ENCODE measurements around the gene BEGAIN. TPM values are rescaled to one million over a fixed set of nuclear protein-coding genes. Genes with fewer than 3 reads are reported as not detected.
A peak's percentile ranks its signal among the peaks of the same experiment; 100 is the strongest.

BEGAIN gene
- total and polyA plus RNA-seq, 10 donors: 1.8 to 10.0 (median 5.6) TPM

DNA sequence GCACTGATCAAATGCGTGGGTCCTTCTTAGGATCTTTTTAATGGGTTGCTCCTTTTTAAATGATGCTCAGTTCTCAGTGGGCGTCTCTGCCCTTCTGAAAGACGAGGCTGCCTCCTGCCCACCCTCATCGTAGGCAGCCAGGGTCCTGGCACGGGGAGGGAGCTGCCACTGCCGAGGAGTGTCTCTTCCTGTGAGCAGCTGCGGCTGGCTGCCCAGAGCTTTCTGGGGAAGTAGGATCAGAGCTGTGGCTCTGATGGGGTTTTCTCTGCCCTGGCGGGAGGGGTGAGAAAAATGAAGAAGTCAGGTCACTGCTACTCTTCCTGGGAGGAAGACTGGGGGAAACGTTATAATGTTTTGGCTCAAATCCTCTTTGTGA, 31.1 kb upstream of the BEGAIN start:
- Histone ChIP-seq H3K9me3 (no peaks in the 10 kb centered on the region), H3K4me3 (no peak overlapping the region), H3K27me3 (replicated peaks in 1 of 7) (peaks cover 0 to 32% (median 0%) of the 10 kb centered on the region in 7 donors), H3K4me1 (peaks cover 5 to 38% (median 29%) of the 10 kb centered on the region in 6 donors), H3K36me3 (no peaks in the 10 kb centered on the region), H3K27ac (no peak overlapping the region)
- DNase-seq: peak; percentile 81
- intact Hi-C loops (cut with DNase I; ENCODE audit: low total_unique reads): no loop called here
- TF ChIP-seq POLR2A (IDR thresholded peaks at IDR 0.05) (no peak), POLR2AphosphoS5 (IDR thresholded peaks at IDR 0.05) (peak in 1 of 3 donors; percentile 29)
- TF ChIP-seq, protein P1, sequence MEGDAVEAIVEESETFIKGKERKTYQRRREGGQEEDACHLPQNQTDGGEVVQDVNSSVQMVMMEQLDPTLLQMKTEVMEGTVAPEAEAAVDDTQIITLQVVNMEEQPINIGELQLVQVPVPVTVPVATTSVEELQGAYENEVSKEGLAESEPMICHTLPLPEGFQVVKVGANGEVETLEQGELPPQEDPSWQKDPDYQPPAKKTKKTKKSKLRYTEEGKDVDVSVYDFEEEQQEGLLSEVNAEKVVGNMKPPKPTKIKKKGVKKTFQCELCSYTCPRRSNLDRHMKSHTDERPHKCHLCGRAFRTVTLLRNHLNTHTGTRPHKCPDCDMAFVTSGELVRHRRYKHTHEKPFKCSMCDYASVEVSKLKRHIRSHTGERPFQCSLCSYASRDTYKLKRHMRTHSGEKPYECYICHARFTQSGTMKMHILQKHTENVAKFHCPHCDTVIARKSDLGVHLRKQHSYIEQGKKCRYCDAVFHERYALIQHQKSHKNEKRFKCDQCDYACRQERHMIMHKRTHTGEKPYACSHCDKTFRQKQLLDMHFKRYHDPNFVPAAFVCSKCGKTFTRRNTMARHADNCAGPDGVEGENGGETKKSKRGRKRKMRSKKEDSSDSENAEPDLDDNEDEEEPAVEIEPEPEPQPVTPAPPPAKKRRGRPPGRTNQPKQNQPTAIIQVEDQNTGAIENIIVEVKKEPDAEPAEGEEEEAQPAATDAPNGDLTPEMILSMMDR (IDR thresholded peaks at IDR 0.05 in 8 of 11, conservative IDR thresholded peaks at IDR 0.05 in 3 of 11): no peak
- WGBS, 5 donors: 7 to 14% (median 11%) methylated on average over 9 of the region's 9 CpGs

DNA sequence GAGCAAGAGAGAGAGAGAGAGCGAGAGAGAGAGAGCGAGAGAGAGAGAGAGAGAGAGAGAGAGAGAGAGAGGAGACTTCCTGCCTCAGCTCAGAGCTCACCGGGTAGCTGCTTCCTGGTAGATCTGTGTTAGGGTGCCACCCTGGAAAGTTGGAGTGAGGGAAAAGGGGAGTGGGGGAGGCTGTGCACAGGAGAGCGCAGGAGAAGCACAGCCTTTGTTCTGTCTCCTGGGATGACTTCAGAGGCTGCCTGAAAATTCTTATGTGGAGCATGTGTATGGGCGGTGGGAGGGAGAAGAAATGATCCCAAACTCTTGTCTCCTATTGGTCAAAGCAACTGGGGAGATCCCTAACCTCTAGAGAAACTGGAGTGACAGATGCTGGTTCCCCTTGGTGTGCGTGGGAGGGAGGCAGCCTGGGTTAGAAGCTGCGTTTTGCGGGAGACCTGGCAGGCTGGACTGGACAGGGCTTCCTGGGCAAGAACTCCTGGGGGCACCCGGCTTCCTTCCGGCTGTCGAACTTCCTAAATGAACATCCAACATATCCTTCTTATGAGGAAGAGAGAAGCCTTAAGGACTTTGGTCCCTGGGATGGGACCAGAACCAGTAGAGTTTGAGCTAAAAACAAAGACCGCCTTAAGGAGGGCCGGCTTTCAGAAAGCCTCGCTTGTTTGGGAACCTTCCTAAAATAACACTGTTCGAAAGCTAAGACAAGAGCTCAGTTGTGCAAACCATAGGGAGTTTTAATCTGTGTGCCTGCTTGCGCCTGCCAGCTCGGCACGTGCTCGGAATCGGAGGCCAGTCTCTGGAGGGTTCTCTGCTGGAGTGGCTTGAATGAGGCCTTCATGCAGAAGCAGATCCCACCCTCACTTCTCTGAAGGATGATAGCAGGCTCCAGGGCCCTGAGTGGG, 30.4 kb upstream of the BEGAIN start:
- intact Hi-C loops (cut with DNase I; ENCODE audit: low total_unique reads): no loop called here
- H3K4me1 ChIP-seq: peaks cover 5 to 38% (median 29%) of the 10 kb centered on the region in 6 donors
- no peak overlapping the region for H3K27ac ChIP-seq
- no peaks in the 10 kb centered on the region for H3K9me3 ChIP-seq
- no peaks in the 10 kb centered on the region for H3K36me3 ChIP-seq
- TF ChIP-seq POLR2AphosphoS5 (IDR thresholded peaks at IDR 0.05) (no peak), POLR2A (IDR thresholded peaks at IDR 0.05) (no peak)
- TF ChIP-seq, protein P1 (IDR thresholded peaks at IDR 0.05 in 8 of 11, conservative IDR thresholded peaks at IDR 0.05 in 3 of 11): peak in 3 of 11 experiments; percentile 17 to 31 (median 30)
- H3K27me3 ChIP-seq (replicated peaks in 1 of 7): peaks cover 0 to 26% (median 0%) of the 10 kb centered on the region in 7 donors
- 43 to 59% (median 49%) methylated on average over 20 of the region's 20 CpGs for WGBS, 5 donors
- H3K4me3 ChIP-seq: no peak overlapping the region
- no peak for DNase-seq

DNA sequence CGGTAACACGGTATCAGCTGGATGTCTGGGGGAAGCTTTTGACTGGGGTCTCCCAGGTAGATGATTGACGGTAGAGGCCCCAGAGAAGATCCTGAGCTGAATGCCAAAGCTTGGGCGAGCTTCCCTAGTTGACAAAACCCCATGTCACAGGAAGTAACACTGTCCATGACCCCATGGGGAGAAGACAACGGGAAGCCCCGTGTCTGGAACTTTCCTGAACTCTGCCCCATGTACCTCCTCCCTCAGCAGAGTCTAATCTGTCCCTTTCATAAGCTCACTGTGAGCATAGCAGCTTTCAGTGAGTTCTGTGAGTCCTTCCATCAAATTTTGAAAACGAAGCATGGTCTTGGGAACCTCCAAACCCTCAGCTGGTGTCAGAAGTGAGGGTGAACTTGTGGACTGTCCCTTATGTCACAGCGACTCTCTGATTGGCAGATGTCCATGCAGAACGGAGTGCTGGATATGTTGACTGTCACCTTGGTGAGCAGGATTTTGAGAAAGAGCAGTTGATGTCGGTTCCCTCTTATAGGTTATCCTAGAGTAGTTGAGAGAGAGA, 29.7 kb upstream of the BEGAIN start:
- H3K36me3 ChIP-seq: no peaks in the 10 kb centered on the region
- H3K27me3 ChIP-seq (replicated peaks in 1 of 7): peaks cover 0 to 19% (median 0%) of the 10 kb centered on the region in 7 donors
- peaks cover 5 to 31% (median 26%) of the 10 kb centered on the region in 6 donors for H3K4me1 ChIP-seq
- no peak for DNase-seq
- TF ChIP-seq, protein P1 (IDR thresholded peaks at IDR 0.05 in 8 of 11, conservative IDR thresholded peaks at IDR 0.05 in 3 of 11): peak in 1 of 11 experiments; percentile 12
- TF ChIP-seq POLR2A (IDR thresholded peaks at IDR 0.05): no peak
- no peak overlapping the region for H3K4me3 ChIP-seq
- no peaks in the 10 kb centered on the region for H3K9me3 ChIP-seq
- WGBS, 5 donors: 42 to 61% (median 52%) methylated on average over 10 of the region's 10 CpGs
- H3K27ac ChIP-seq: no peak overlapping the region
- intact Hi-C loops (cut with DNase I; ENCODE audit: low total_unique reads): no loop called here

Measured in spleen (tissue), 11 donors.